ENCODE data around the gene MISP.
"Not testable (repeated sequence)": the region's sequence is repeated elsewhere in the genome, so short reads cannot be mapped to it uniquely, and the experiment has no call there.

MISP gene

GRCh38 chr19:750640-751423, at the start of gene MISP:
TSS of gene MISP (plus strand) at chr19:751112. CDS start at chr19:756947, 5,835 bp downstream.
- no peak for TF ChIP-seq CTCF (conservative IDR thresholded peaks at IDR 0.05; ENCODE audit: low read depth)
- CTCF ChIA-PET, result interaction anchor here (0.6 to 1.0 kb wide), 2 partner anchors 17 to 42 kb away, joined by 3 read pairs; no protein-coding TSS in a partner anchor
- peak within 1 kb of the TSS; percentile 97 for H3K27ac ChIP-seq
- POLR2A ChIA-PET (ENCODE audit: low non-redundant PET), result no interaction called here
- DNase-seq (ENCODE audit: low spot score), result peak; percentile 90

GRCh38 chr19:702847-703246, 48.1 kb upstream of the MISP start:
- H3K27ac ChIP-seq, result peak overlapping the region; percentile 47
- POLR2A ChIA-PET (ENCODE audit: low non-redundant PET); DNase-seq (ENCODE audit: low spot score): not testable (repeated sequence)
- CTCF ChIA-PET, result interaction anchor here (0.6 kb wide), 2 partner anchors 28 to 435 kb away, joined by 3 read pairs; no protein-coding TSS in a partner anchor

GRCh38 chr19:703329-703650, 47.6 kb upstream of the MISP start:
- TF ChIP-seq CTCF (conservative IDR thresholded peaks at IDR 0.05; ENCODE audit: low read depth), result no peak
- POLR2A ChIA-PET (ENCODE audit: low non-redundant PET), result no interaction called here
- CTCF ChIA-PET, result interaction anchor here (0.6 kb wide), 1 partner anchor 27 kb away, joined by 3 read pairs; no protein-coding TSS in a partner anchor
- H3K27ac ChIP-seq, result peak overlapping the region; percentile 47
- no peak for DNase-seq (ENCODE audit: low spot score)

GRCh38 chr19:703651-704446, 47.1 kb upstream of the MISP start:
- no peak for TF ChIP-seq CTCF (conservative IDR thresholded peaks at IDR 0.05; ENCODE audit: low read depth)
- POLR2A ChIA-PET (ENCODE audit: low non-redundant PET), result no interaction called here
- peak overlapping the region; percentile 47 for H3K27ac ChIP-seq
- peak; percentile 55 for DNase-seq (ENCODE audit: low spot score)
- CTCF ChIA-PET, result no interaction called here

- peak overlapping the region; percentile 22; the same call in 1 of the 2 replicates for H3K27ac ChIP-seq
- CTCF ChIA-PET, result interaction anchor here (0.5 kb wide), 1 partner anchor 68 kb away, joined by 3 read pairs; no protein-coding TSS in a partner anchor
- POLR2A ChIA-PET (ENCODE audit: low non-redundant PET), result no interaction called here
- no peak for DNase-seq (ENCODE audit: low spot score)
- no peak for TF ChIP-seq CTCF (conservative IDR thresholded peaks at IDR 0.05; ENCODE audit: low read depth)
Measured at GRCh38 chr19:704447-704741, 46.5 kb upstream of the MISP start.

GRCh38 chr19:708154-709143, 42.5 kb upstream of the MISP start, which contains the start of gene PALM:
TSS of gene PALM (plus strand) at chr19:708935. CDS start at chr19:709147, 212 bp downstream.
- CTCF ChIA-PET, result interaction anchor here (0.6 to 1.3 kb wide), 4 partner anchors 8 to 124 kb away, joined by 3 to 5 read pairs (median 3); no protein-coding TSS in a partner anchor
- peak; percentile 26; the same call in 1 of the 2 replicates for TF ChIP-seq CTCF (conservative IDR thresholded peaks at IDR 0.05; ENCODE audit: low read depth)
- POLR2A ChIA-PET (ENCODE audit: low non-redundant PET), result no interaction called here
- peak within 1 kb of the TSS; percentile 73 for H3K27ac ChIP-seq
- no peak for DNase-seq (ENCODE audit: low spot score)

Data from RWPE1 (cell line).